Psoas muscle (tissue), 8 donors: ENCODE measurements around the gene PREP. TPM values are rescaled to one million over a fixed set of nuclear protein-coding genes. Genes with fewer than 3 reads are reported as not detected.

Experiments
- ATAC-seq, 4 donors: fragments of 200-7000 bp; cut with Tn5 transposase; one replicate each; pipeline ENCODE4 v1.9.1; 2020; ENCODE audit warnings: moderate library complexity in 3 of 4, mild to moderate bottlenecking in 2 of 4
- DNase-seq, 2 donors: peaks; one replicate each; pipeline ENCODE4 v3.0.0-alpha.2; 2020
- H3K27ac ChIP-seq: fragments of 200-600 bp; one replicate; pipeline ENCODE4 v1.8.0; 2022
- H3K27me3 ChIP-seq, 3 donors: fragments of 200-600 bp in 1 of 3; one replicate each; pipeline versions ENCODE4 v1.6.1 to v1.8.0; 2013 to 2022; ENCODE audit warnings: low read length in 2 of 3, mild to moderate bottlenecking in 2 of 3, moderate library complexity in 1 of 3; ENCODE audit not compliant: insufficient read depth in 3 of 3
- H3K36me3 ChIP-seq, 2 donors: fragments of 200-600 bp in 1 of 2; one replicate each; pipeline versions ENCODE4 v1.6.1 to v1.8.0; 2013 to 2022; ENCODE audit warnings: low read depth in 1 of 2, mild to moderate bottlenecking in 1 of 2, moderate library complexity in 1 of 2; ENCODE audit not compliant: insufficient read depth in 1 of 2
- H3K4me1 ChIP-seq: fragments of 200-600 bp; one replicate; pipeline ENCODE4 v1.8.0; 2022
- H3K4me3 ChIP-seq: fragments of 200-600 bp; one replicate; pipeline ENCODE4 v1.8.0; 2022; ENCODE audit warnings: mild to moderate bottlenecking
- H3K9me3 ChIP-seq: fragments of 200-600 bp; one replicate; pipeline ENCODE4 v1.8.0; 2022
- CTCF ChIP-seq: fragments of 200-600 bp; IDR thresholded peaks from one replicate; pipeline ENCODE4 v1.8.0; 2022; ENCODE audit warnings: antibody characterized with exemption
- WGBS, 3 donors: extraction: QIAGEN DNeasy Blood & Tissue Kit; methylation state at CpG; one replicate each; pipeline versions ENCODE4 v1.1.6 to v1.1.7; 2013; 5-methylcytosine and 5-hydroxymethylcytosine counted together
- intact Hi-C, 2 donors: fragments of 100-400 bp; cut with DNase I; formaldehyde crosslinking; loops; one replicate each; pipeline versions ENCODE4 v1.11.0 to v1.14.2; 2022
- polyA plus RNA-seq, 3 donors: library from polyadenylated mRNA; stranded (reverse); fragments of 200-250 nt; gene quantifications; one replicate each; pipeline ENCODE4 v1.2.3, GENCODE V29; 2013
- total RNA-seq, 4 donors: library from RNA; stranded (reverse); fragmentation: NEBNext Ultra II Directional in 2 of 4; extraction: Animal tissue kit (Norgen Biotek cat#: 25700) in 2 of 4; gene quantifications; one replicate each; pipeline versions ENCODE4 v1.2.1 to v1.2.4, GENCODE V29; 2021 to 2023
- donor health status: healthy with polysubstance abuse.
- donor health status: DM: no; HTN: no; CAD: no; lungs with moderate emphysema.
- donor health status: Bipolar disorder and iron deficiency.
- donor health status: healthy.
- donor health status: DM: yes; HTN: yes; CAD: no.
- donor health status: DM: no; HTN: no; CAD: no.
- donor health status: DM: no; HTN: no; CAD: no.
- donor health status: DM: yes; HTN: yes; CAD: no.

The PREP gene
- total and polyA plus RNA-seq, 7 donors = 31.4 to 67.0 (median 50.1) TPM

GRCh38 chr6:105382496-105382895 lies 20.4 kb downstream of the PREP start:
- TF ChIP-seq CTCF = no peak
- DNase-seq (no peak), ATAC-seq (no peak)
- 58 to 75% (median 70%) methylated on average over 2 of the region's 2 CpGs for WGBS, 3 donors
- Histone ChIP-seq H3K4me3 (no peak overlapping the region), H3K4me1 (no peaks in the 10 kb centered on the region), H3K36me3 (peaks cover 4 to 18% of the 10 kb centered on the region in 2 donors), H3K9me3 (no peaks in the 10 kb centered on the region), H3K27me3 (no peaks in the 10 kb centered on the region), H3K27ac (no peak overlapping the region)
- intact Hi-C loops = no loop called here

GRCh38 chr6:105380634-105381033 lies 22.2 kb downstream of the PREP start:
- Histone ChIP-seq H3K4me3 (no peak overlapping the region), H3K36me3 (peaks cover 9 to 25% of the 10 kb centered on the region in 2 donors), H3K27me3 (no peaks in the 10 kb centered on the region), H3K27ac (no peak overlapping the region), H3K4me1 (peaks cover 7% of the 10 kb centered on the region), H3K9me3 (no peaks in the 10 kb centered on the region)
- intact Hi-C loops = no loop called here
- no peak for DNase-seq
- 34 to 59% (median 44%) methylated on average over 2 of the region's 2 CpGs for WGBS, 3 donors
- no peak for TF ChIP-seq CTCF
- ATAC-seq = no peak

GRCh38 chr6:105375797-105376196 lies 27.1 kb downstream of the PREP start:
- ATAC-seq = no peak
- DNase-seq = no peak
- TF ChIP-seq CTCF = no peak
- H3K4me1 ChIP-seq = peaks cover 7% of the 10 kb centered on the region
- H3K36me3 ChIP-seq = peaks cover 8 to 60% of the 10 kb centered on the region in 2 donors
- no peaks in the 10 kb centered on the region for H3K9me3 ChIP-seq
- intact Hi-C loops = no loop called here
- 90 to 93% (median 91%) methylated on average over 3 of the region's 3 CpGs for WGBS, 3 donors
- no peaks in the 10 kb centered on the region for H3K27me3 ChIP-seq
- no peak overlapping the region for H3K27ac ChIP-seq
- no peak overlapping the region for H3K4me3 ChIP-seq

- DNase-seq (no peak), ATAC-seq (no peak)
- no peak overlapping the region for H3K27ac ChIP-seq
- no peak for TF ChIP-seq CTCF
- H3K4me1 ChIP-seq = peaks cover 7% of the 10 kb centered on the region
- WGBS, 3 donors = 79 to 86% (median 81%) methylated on average over 4 of the region's 4 CpGs
- intact Hi-C loops = no loop called here
- H3K27me3 ChIP-seq = no peaks in the 10 kb centered on the region
- H3K9me3 ChIP-seq = peaks cover 4% of the 10 kb centered on the region
- H3K36me3 ChIP-seq = peaks cover 8 to 75% of the 10 kb centered on the region in 2 donors
- no peak overlapping the region for H3K4me3 ChIP-seq
These were observed 28.9 kb downstream of the PREP start for GRCh38 chr6:105374010-105374420.

GRCh38 chr6:105373481-105373880 lies 29.4 kb downstream of the PREP start:
- Histone ChIP-seq H3K9me3 (peaks cover 4% of the 10 kb centered on the region), H3K27ac (no peak overlapping the region), H3K27me3 (no peaks in the 10 kb centered on the region), H3K36me3 (peaks cover 8 to 80% of the 10 kb centered on the region in 2 donors), H3K4me1 (peaks cover 7% of the 10 kb centered on the region), H3K4me3 (no peak overlapping the region)
- no peak for TF ChIP-seq CTCF
- no peak for ATAC-seq
- intact Hi-C loops = no loop called here
- 84 to 97% (median 92%) methylated on average over 6 of the region's 6 CpGs for WGBS, 3 donors
- no peak for DNase-seq
